Ascending aorta (tissue), 2 donors: ENCODE measurements around the gene TRPV5. TPM values are rescaled to one million over a fixed set of nuclear protein-coding genes. Genes with fewer than 3 reads are reported as not detected.

Experiments
- DNase-seq, 2 donors: peaks; one replicate each; pipeline ENCODE4 v3.0.0-alpha.2; 2019; ENCODE audit warnings: low spot score in 2 of 2
- H3K27ac ChIP-seq, 2 donors: fragments of 200-600 bp; sonication (generic); one replicate each; pipeline ENCODE4 v1.5.1; 2016 to 2017; ENCODE audit warnings: mild to moderate bottlenecking in 1 of 2
- H3K27me3 ChIP-seq: fragments of 200-600 bp; sonication (generic); one replicate; pipeline ENCODE4 v1.5.1; 2017
- H3K36me3 ChIP-seq, 2 donors: fragments of 200-600 bp; sonication (generic); one replicate each; pipeline ENCODE4 v1.5.1; 2016
- H3K4me1 ChIP-seq, 2 donors: fragments of 200-600 bp; sonication (generic); one replicate each; pipeline ENCODE4 v1.5.1; 2016 to 2017; ENCODE audit warnings: mild to moderate bottlenecking in 1 of 2
- H3K4me3 ChIP-seq, 2 donors: fragments of 200-600 bp; sonication (generic); one replicate each; pipeline ENCODE4 v1.5.1; 2016 to 2017; ENCODE audit warnings: mild to moderate bottlenecking in 1 of 2
- H3K9me3 ChIP-seq, 2 donors: fragments of 200-600 bp; sonication (generic); one replicate each; pipeline ENCODE4 v1.5.1; 2016
- CTCF ChIP-seq, 3 experiments: fragments of 200-600 bp in 2 of 3; fragments of 450-650 bp in 1 of 3; sonication (generic) in 2 of 3; IDR thresholded peaks; one replicate each; pipeline ENCODE4 v1.5.1; 2016 to 2019; ENCODE audit warnings: antibody characterized with exemption in 3 of 3, mild to moderate bottlenecking in 1 of 3, moderate library complexity in 1 of 3
- intact Hi-C: fragments of 100-400 bp; cut with DNase I; formaldehyde crosslinking; loops from one replicate; pipeline ENCODE4 v1.15.1; 2023
- total RNA-seq: library from RNA; depleted of rRNA; stranded (reverse); fragments of >200 nt; gene quantifications from one replicate; pipeline ENCODE4 v1.1.0, GENCODE V29; 2016

The TRPV5 gene
- total RNA-seq, 1 donor from 2014 or later = not detected

- no peaks in the 10 kb centered on the region for H3K9me3 ChIP-seq
- no peaks in the 10 kb centered on the region for H3K27me3 ChIP-seq
- no peaks in the 10 kb centered on the region for H3K36me3 ChIP-seq
- no peak overlapping the region for H3K4me3 ChIP-seq
- no peak overlapping the region for H3K27ac ChIP-seq
- no peak for DNase-seq
- no peak for TF ChIP-seq CTCF (IDR thresholded peaks at IDR 0.05)
- intact Hi-C loops = no loop called here
- no peaks in the 10 kb centered on the region for H3K4me1 ChIP-seq
Observed at GRCh38 chr7:142963993-142964392, 30.4 kb upstream of the TRPV5 start.

GRCh38 chr7:142962991-142963390 is 29.4 kb upstream of the TRPV5 start:
- intact Hi-C loops = no loop called here
- DNase-seq = no peak
- no peaks in the 10 kb centered on the region for H3K27me3 ChIP-seq
- H3K36me3 ChIP-seq = no peaks in the 10 kb centered on the region
- H3K9me3 ChIP-seq = no peaks in the 10 kb centered on the region
- TF ChIP-seq CTCF (IDR thresholded peaks at IDR 0.05) = no peak
- H3K4me1 ChIP-seq = no peaks in the 10 kb centered on the region
- no peak overlapping the region for H3K27ac ChIP-seq
- H3K4me3 ChIP-seq = no peak overlapping the region

- no peak within 1 kb of the TSS for H3K4me3 ChIP-seq
- no peak for DNase-seq
Observed at GRCh38 chr7:142961973-142962926, 28.7 kb upstream of the TRPV5 start, which contains the start of gene KEL. TSS of gene KEL (minus strand) at chr7:142962363. CDS start at chr7:142962206, 157 bp downstream.

GRCh38 chr7:142961595-142961972 is 28.0 kb upstream of the TRPV5 start:
- H3K27ac ChIP-seq = no peak overlapping the region
- intact Hi-C loops = no loop called here
- H3K9me3 ChIP-seq = no peaks in the 10 kb centered on the region
- H3K4me1 ChIP-seq = no peaks in the 10 kb centered on the region
- no peak for DNase-seq
- TF ChIP-seq CTCF (IDR thresholded peaks at IDR 0.05) = no peak
- no peak overlapping the region for H3K4me3 ChIP-seq
- no peaks in the 10 kb centered on the region for H3K36me3 ChIP-seq
- no peaks in the 10 kb centered on the region for H3K27me3 ChIP-seq

More at GRCh38 chr7:142961973-142962926, 28.7 kb upstream of the TRPV5 start, which contains the start of gene KEL:
- no peaks in the 10 kb centered on the region for H3K36me3 ChIP-seq
- H3K27me3 ChIP-seq = no peaks in the 10 kb centered on the region
- intact Hi-C loops = no loop called here
- H3K9me3 ChIP-seq = no peaks in the 10 kb centered on the region
- no peak for TF ChIP-seq CTCF (IDR thresholded peaks at IDR 0.05)
- no peaks in the 10 kb centered on the region for H3K4me1 ChIP-seq
- H3K27ac ChIP-seq = no peak within 1 kb of the TSS

- H3K4me3 ChIP-seq = no peak overlapping the region
- intact Hi-C loops = no loop called here
- no peaks in the 10 kb centered on the region for H3K27me3 ChIP-seq
- H3K36me3 ChIP-seq = no peaks in the 10 kb centered on the region
- TF ChIP-seq CTCF (IDR thresholded peaks at IDR 0.05) = no peak
- DNase-seq = no peak
- no peak overlapping the region for H3K27ac ChIP-seq
- H3K9me3 ChIP-seq = no peaks in the 10 kb centered on the region
- H3K4me1 ChIP-seq = no peaks in the 10 kb centered on the region
Observed at GRCh38 chr7:142960955-142961512, 27.5 kb upstream of the TRPV5 start.
